Activated CD8-positive, alpha-beta memory T cell treated with anti-CD3 and anti-CD28 coated beads, Interleukin-2, amount 50 U/mL, for 4 hours (primary cell): Measurements from ENCODE around the gene PWWP2B.

Experiments used
- DNase-seq: peaks from one replicate; pipeline ENCODE4 v3.0.0-alpha.2; 2020

The PWWP2B gene

DNA sequence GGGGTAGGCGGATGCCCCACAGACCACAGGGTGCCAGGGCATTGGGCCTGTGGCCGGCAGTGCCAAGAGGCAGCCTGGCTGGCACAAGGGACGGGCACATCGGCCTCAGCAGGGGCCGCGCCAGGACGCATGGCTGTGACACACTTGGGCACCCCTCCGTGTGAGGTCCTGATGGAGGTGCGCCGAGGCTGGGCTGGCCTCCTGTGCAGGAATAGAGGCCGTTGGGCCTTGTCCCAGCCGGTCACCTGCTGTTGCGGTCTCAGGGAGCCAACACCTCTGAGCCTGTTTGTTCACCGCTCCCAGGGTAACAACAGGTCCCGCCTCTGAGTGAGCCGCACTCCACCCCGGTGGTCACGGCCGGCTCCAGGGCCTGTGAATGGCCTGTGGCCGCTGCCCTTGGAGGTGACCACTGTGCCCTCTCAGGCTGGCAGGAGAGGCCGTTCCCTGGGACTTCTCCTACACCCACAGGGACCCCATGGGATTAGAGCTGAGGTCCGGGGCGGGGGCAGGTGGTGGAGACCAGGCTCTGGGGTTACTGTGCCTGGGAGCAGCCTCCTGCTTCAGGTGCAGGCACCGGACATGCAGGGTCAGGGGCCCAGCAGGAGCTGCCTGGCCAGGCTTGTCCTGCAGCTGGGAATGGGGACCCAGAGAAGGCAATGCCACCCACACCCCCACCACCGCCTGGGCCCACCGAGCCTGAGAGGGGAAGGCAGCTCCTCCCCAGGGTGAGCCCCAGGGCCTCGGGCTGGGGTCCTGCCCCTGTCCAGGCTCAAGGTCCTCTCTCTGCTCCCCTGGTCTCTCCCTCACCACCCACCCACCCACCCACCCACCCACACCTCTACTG, 12.0 kb downstream of the PWWP2B start:
- no peak for DNase-seq

DNA sequence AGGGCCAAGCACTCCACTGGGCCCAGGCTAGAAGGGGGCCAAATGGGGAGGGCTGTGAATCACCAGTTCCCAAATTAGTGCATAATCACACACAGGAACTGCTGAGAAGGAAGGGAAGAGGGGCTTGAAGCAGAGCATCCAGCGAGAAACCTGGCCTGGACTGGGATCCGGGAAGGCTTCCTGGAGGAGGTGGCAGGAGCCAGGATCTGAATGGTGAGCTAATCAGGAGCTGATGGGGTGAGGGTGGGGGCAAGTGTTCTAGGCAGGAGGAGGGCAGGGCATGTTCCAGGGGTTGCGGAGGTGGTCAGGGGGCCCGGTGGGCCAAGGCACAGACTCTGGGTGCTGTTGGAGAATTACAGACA, 12.6 kb downstream of the PWWP2B start:
- no peak for DNase-seq

DNA sequence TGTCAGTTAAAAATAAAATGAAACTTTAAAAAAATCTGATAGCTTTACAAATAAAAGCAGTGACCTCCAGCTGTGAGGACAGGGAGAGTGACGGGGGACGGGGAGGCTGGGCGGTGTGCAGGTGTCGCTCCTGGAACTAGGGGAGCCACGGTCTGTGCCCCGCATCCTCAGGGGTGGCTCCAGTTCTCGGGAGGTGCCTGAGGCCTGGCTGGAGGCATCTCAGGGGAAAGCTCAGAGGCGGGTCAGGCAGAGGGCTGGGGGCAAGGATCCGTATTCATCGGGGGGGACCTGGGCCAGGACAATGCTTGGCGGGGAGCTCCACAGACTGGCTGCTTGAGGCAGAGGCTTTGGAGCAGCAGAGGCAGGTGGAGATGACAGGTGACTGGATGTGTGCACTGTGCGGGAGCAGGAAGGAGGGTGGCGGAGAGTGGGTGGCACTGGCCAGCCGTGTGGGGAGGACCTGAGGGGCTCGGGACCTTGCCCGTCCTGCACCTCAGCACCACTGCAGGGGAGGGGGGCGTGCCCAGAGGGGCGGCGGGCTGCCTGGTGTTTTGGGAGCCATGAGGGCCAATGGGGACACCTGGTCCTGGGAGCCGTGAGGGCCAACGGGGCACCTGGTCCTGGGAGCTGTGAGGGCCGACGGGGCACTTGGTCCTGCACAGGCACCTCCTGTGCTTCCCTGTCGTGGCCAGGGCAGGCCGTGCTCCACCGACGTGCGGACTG, 13.2 kb downstream of the PWWP2B start:
- DNase-seq = no peak

DNA sequence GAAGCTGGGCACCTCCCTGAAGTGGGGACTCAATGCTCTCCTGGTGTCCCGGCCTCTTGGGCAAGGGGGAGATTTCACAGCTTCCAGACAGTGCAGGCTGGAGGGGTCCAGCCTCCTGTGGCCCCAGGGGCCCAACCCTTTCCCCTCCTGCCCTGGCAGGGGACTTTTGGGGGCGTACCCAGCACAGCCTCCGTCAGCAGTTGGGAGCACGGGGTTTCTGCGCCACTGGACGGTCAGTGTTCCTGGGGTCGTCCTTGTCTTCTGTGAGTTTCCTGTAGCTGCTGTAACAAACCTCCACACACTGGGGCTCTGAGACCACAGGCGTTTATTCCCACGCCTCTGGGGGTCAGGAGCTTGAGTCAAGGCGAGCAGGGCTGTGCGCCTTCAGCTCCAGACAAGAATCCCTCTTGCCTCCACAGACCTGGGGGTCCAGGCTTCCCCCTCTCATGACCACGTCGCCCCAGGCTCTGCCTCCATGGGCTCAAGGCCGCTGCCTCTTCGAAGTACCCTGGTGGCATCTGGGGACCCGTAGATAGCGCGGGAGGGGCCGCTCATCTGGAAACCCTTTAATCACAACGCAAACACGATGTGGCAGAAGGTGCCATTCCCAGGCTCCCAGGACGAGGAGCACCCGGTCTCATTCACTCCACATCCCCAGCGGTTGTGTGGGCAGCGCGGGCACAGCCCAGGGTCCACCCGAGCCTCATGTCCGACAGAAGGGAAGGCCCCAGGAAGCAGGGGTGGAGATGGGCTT, 14.0 kb downstream of the PWWP2B start:
- DNase-seq = no peak

DNA sequence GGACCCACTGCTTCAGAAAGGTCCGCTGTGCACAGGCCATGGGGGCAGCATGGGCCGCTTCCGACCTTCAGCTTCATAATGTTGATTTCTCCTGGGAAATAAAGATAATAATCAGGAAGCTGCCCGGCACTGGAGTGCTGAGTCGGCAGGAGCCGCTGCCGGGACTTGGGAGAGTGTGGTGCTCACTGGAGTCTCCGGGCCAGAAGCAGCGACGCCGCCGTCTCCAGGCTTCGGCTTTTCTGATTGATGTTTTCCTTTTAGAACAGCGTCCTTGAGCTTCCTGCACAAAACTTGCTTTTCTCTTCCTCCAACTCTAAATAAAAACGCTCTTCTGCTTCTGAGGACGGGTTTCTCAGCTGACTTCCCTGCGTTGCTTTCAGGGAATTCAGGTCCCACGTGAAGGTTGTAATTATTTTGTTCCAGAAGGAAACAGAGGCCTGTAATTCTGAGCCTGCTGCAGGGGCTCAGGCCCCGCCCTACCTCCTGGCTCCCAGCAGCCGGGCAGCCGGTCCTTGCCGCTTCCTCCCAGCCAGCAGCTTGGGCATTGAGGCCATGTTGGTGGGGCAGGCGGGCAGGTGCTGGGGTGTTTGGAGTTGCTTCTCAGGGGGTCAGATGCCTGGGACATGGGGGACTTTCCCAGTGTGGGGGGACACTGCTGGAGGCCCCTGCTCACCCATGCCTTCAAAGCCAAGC, 14.7 kb downstream of the PWWP2B start:
- no peak for DNase-seq

DNA sequence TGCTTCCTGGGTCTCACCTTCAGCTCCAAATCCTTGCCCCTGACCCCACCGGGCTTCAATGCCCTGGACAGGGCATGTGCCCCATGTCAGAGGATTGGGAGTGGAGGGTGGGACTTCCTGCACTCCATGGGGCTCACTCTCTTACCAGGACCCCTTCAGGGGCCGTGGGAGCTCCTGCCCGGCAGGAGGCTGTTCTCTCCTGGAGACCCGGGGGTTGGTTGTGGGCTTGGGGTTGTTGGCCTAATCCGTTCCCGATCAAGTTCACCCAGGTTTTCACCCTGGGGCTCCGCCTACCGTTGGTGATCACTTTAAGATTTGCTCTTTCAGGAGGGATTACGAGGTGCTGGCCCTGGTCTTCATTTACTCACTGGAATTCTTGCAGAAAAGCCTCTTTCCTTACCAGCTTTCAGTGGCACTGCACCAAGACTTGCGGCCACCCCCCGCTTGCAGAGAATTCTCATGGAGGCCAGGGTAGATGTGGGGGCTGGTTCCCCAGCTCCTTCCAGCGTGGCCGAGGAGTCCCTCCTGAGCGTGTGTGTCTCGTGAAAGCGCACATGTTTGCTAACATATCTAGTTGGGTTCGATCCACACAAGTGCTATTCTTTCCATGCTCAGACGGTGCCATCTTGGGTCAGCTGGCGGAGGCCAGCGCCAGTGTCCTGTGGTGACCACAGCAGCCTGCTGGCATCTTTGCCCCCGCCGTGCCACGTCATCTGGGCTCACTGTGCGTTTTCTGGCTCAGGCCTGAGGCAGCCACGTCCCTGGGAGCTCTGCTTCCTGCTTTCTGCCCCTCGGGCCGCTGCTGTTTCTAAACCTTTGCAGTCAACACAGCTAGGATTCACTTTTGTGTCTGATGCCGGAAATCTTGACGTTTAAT, 15.6 kb downstream of the PWWP2B start:
- no peak for DNase-seq

DNA sequence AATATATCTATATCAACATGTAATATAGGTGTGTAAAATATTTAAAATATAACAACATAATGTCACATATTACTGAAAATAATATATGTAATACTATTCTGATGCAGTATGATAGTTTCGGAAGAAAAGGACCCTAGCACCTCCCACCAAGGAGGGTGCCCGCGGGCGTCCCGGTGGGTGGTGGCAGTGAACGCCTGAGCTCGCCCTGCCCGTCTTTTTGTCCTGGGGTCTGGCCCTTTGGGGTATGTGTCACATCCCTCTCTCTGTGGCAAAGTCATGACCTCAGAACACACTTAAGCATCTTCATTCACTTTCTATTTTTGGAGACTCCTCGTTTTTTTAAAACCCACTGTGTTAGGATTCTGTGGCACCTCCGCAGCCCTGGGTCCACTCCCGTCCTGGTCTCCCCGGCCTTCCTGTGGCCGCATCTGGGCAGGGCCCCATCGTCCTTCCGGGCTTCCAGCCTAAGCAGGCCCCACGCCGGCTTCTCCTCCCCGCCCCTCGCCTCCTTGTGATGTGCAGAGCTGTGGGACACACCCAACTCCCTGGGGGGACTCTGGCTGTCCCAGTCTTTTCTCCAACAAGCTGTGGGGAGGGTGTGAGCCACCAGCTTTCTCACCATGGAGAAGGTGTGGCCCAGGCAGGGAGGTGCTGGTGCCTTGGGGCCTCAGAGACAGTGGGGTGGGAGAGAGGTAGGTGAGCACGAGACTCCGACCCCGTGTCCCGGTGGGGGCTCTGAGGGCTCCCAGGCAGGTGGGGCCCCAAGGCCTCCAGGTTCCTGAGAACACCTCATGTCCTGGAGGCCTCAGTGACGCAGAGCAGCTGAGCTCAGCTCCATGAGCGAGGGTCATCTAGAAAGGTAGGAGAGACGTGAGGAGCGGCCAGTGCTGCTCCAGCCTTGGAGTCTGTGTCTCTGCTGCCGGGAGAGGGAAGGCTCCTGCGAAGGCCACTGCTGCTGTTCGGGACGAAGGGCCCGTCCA, 16.5 kb downstream of the PWWP2B start:
- DNase-seq = no peak

DNA sequence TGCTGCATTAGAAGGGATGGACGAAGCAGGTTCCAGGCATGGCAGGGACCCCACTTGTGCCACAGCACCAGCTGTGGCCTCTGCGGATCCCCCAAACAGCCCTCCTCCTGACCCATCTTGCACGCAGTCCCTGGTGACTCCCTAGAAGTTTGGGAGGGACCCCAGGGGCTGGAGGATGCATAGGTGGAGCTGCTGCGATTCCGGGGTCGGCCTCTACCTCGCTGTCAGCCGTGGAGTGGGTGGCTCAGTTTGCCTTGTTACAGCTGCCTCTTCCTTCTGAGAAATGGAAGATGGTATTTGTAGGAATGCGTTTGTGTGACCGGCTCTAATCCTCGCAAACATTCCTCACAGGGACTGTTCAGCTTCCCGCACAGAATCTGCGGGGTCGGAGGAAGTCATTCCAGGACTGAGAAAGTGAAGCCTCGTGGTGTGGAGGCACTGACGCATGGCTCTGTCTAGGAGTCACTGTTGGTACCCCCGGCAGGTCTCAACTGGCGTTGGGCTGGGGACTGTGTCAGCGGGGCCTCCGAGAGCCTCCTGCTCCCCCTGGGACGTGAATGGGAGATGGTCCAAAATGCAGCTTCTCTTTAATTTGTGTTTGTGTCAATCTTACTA, 17.5 kb downstream of the PWWP2B start:
- no peak for DNase-seq

DNA sequence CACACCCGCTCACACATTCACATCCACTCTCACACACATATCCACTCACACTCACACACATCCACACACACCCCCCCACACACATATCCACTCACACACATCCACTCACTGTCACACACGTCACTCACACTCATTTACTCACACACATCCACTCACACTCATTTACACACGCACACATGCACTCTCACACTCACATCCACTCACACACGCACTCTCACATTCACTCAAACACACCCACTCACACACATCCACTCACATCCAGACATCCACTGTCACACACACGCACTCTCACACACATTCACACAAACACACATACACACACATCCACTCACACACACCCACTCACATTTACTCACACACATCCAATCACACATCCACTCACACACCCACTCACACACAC, 18.3 kb downstream of the PWWP2B start:
- DNase-seq = no peak

DNA sequence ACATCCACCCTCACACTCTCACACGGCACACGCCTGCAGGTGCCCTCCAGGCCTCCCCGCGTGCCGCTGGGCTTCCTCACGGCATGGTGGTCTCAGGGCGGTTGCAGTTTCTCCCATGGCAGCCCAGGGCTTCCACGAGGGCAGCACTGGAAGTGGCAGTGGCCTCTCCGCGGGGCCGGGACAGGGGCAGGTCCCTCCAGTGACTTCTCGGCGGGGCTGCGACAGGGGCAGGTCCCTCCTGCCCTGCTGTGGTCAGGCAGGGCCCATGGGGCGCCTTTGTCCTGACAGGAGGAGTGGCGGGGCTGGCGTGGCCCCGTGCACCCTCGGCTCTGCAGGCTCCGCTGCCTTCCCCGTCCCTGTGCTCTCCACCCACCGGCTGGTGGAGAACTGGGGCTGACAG, 19.0 kb downstream of the PWWP2B start:
- no peak for DNase-seq

DNA sequence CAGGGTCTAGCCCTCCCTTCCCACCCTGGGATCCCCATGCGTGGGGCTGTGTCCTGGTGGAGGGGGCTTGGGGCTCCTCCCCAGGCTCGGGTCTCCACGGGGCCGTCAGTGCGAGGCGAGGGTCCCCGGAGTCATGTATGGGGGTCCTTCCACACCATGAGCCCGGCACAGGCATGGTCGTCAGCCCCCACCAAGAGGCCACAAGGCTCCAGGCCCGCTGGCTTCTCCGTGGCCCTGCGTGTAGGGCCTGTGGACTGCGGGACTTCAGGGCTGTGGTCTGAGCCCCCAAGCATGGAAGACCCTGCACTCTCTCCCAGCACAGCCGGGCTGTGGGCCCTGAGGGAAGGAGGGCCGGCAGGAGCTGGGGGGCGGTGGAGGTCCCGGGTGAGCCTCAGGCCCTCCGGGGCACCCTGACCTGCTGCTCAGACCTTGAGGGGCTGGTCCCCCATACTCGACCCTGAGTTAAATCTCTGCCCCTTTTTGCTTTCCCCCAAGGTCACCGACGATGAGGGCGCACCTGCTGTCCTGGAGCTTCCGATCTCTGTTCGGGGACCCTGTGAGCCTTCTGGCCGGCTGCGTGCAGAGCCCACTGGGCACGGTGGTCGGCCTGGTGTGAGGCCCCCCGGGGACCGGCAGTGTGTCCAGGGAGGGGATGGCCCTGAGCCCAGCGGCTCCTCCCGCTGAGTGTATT, 19.7 kb downstream of the PWWP2B start:
- DNase-seq = no peak

DNA sequence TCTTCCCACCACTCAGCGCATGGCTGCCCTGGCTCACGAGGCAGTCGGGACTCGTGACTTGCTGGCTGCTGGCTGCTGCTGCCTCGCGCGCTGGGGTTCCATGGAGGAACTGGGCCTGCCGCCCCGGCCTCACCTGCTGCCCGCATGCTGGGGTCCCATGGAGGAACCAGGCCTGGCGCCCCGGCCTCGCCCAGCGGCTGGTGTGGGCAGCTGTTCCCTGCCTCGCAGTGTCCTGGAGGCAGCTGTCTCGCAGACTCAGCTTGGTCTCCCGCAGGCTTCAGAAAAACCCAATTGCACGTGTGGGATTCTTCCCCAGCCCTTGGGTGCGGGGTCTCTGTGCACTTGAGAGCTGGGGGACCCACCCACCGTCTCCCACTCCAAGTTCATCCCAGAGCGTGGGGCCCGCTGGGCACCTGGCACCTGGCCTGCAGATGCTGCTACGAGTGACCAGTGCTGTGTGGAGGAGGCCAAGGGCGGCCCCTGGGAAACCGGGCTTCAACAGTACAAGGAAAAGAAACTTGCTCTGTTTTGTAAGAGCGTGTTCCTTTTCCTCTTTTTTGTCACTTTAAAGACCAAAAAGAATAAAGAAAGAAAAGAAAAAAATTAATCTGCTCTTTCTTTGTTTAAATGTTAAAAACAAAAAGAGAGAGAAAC, 20.4 kb downstream of the PWWP2B start:
- no peak for DNase-seq

DNA sequence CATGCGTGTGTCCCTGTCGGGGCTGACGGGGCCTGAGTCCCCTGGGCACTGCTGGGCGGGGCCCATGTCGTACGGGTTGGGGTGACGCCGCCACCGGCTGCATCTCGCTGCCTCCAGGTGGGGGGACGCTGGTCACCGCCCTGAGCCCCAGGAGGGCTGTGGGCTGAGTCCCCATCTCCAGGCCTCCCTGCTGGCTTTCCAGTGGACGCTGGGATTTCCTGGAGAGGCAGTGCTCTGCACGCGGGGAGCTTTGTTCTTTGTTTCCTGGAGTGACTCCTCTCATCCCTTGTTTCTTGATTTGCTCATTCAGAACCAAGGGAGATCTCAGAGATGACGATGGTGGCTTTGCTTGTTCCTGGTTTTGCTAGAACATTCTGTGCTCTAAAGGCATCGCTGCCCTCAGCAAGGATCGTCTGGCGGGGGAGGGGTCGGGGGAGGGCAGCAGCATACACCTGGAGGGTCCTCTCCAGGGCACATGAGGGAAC, 21.0 kb downstream of the PWWP2B start:
- no peak for DNase-seq

DNA sequence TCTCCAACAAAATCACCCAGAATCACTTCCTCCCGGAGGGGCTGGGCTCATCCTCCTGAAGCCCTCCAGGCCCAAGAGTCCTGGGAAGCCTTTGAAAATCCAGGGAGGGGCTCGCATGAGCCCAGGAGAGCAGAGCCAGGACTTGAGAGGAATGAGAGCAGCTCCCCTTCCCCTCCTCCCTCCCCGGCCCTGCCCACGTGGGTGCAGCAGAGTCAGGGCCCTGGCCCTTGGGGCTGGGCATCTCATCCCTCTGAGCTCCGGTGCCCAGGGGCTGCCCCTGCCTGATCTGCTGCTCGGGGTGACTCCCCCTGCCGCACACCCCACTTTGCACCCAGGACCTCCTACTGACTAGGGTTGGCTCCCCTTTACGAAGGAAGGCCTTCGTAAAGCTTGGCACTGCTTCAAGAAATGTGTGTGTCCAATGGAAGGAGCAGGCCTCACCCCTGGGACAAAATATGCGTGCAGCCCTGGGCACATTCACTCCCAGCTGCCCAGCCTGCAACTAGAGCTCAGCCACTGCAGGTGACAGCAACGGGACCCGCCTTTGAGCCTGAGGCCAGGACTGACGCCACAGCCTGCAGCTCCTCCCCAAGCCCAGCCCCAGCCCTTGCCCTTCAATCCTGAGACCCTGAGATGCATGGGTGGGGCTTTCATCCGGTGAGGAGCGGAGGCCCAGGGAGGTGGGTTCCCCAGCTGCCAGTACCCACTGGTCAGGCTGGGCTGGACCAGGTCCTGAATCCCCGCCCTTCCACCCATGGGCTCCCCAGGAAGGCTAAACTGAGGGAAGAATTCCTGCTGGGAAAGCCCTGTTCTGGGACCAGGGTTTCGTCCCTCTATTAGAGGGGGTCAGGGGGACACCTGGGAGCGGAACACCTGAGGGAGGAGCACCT, 21.8 kb downstream of the PWWP2B start:
- DNase-seq = no peak

DNA sequence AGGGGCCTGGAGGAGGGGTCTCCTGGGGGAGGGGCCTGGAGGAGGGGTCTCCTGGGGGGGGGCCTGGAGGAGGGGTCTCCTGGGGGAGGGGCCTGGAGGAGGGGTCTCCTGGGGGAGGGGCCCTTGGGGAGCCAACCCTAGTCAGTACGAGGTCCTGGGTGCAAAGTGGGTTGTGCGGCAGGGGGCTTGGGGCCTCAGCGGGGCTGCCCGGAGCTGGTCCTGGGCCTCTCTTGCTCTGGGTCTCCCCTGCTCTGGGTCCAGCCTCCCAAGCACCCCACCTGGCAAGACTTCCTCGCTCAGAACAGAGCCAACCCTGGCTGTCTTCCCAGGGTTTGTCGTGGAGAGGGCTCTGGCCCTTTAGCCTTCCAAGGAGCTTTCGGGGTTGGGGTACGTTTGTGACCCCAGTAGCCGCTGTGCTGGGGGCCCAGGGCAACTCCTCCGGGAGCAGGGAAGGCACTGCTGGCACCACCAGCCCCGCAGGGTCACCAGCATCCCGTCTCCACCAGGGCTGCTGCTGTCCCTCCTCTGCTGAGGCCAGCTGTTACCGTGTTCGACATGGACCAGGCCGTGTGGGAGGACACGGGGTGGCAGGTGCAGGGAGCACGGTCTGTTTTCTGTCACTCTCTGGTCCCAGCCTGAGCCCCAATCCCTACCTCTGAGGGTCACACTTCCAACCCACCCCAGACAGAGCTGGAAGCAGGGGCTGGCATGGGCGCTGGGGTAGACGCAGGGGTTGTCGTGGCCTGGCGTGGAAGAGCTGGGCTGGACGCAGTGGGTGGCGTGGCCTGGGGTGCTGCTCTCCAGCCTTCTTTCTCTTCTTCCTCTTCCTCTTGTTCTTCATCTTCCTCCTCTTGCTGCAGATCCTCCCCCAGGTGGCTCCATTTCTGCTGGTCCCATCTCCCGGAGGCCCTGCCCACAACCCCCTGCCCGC, 22.8 kb downstream of the PWWP2B start:
- DNase-seq = no peak

DNA sequence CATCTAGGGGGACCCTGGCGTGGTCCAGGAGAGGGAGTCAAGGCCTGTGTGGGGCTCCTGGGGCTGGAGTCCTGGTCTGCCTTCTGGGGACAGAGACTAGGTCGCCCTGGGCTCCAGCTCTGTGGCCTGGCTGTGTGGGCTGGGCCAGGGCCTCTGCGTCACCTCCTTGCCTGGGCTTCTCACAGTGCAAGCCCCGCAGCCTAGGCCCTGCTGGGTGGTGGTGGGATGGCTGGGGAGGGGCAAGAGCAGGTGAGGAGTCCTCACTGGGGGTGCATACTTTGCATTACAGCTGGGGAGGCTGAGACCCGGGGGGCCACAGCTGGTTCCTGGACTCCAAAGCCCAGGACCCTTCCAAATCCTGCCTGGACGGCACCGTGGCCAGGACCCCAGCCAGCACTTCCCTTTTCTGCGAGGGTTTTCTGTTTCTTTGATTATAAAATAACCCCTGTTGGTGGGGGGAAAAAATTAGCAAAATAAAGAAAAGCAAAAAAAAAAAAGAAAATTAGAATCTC, 23.5 kb downstream of the PWWP2B start:
- no peak for DNase-seq
